ENCODE data around the gene OGG1.

OGG1 gene

DNA sequence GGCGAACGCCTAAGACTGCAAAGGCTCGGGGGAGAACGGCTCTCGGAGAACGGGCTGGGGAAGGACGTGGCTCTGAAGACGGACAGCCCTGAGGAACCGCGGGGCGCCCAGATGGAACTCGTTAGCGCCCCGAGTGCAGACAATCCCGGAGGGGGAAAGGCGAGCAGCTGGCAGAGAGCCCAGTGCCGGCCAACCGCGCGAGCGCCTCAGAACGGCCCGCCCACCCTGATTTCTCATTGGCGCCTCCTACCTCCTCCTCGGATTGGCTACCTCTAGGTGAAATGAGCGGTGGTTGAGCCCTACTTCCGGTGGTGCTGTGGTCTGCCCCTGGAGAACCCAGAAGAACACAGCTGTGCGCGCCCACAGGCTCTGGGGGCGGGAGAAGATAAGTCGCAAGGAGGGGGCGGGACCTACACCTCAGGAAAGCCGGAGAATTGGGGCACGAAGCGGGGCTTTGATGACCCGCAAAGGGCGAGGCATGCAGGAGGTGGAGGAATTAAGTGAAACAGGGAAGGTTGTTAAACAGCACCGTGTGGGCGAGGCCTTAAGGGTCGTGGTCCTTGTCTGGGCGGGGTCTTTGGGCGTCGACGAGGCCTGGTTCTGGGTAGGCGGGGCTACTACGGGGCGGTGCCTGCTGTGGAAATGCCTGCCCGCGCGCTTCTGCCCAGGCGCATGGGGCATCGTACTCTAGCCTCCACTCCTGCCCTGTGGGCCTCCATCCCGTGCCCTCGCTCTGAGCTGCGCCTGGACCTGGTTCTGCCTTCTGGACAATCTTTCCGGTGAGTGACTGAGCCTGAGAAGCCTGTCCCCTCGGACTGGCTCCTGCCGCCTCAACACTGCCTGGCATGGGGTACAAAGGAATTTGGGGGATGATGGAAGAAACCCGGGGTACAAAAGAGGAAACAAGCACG is at the start of gene OGG1:
Gene OGG1 (plus strand): TSS at position 308 of the 911 bp plus-strand sequence. CDS start 335 bp downstream, at position 643.
- DNase-seq: peak; percentile 98

- no peak for DNase-seq
Measured at GRCh38 chr3:9700536-9700935, 49.2 kb upstream of the OGG1 start.

- DNase-seq: no peak
Measured at GRCh38 chr3:9701006-9701405, 48.7 kb upstream of the OGG1 start.

GRCh38 chr3:9701711-9702110 is 48.0 kb upstream of the OGG1 start:
- no peak for DNase-seq

DNA sequence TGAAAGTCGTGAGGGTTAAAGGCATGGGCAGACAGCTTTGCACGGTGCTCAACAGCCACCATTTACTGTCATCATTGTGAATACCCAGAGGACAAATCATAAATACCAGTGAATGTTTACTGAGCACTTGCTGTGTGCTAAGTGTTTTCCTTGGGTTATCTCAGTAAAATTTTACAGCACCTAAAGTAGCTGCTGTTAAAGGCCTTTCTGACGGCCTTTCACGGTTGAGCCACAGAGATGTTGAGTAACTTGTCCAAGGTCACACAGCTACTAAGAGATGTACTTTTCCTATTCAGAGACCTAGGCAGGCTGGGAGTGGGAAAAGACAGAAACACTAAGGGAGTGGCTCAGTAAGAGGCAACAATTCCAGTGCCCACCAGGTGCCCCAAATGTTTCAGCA is 46.5 kb upstream of the OGG1 start:
- DNase-seq: no peak

DNA sequence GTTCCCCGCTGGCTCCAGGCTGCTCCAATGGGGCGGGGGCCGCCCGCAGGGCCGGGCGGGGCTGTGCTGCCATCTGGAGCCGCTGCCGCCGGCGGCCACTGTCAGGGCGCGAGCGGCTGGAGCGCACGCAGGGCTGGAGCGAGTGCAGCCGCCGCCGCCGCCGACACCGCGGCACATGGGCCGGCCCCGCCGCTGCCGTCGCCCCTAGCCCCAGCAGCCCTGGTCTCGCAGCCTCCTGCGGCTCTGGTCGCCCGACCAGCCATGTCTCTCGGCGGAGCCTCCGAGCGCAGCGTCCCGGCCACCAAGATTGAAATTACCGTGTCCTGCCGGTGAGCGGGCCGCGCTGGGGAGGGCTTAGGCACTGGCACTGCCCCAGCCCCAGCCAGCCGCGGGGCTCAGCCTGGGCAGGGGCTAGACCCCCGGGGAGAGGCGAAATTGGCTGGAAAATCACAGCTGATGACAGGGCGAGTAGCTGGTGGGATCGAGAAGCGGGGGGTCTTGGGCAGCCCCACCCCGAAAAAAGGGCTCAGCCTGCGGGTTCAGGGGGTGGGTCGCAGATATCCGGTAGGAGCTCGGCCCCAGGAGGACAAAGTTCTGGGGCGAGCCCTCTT is 45.9 kb upstream of the OGG1 start, which contains the start of gene CPNE9:
Gene CPNE9 (plus strand): TSS at position 98 of the 611 bp plus-strand sequence. CDS start 164 bp downstream, at position 262.
- no peak for DNase-seq

DNA sequence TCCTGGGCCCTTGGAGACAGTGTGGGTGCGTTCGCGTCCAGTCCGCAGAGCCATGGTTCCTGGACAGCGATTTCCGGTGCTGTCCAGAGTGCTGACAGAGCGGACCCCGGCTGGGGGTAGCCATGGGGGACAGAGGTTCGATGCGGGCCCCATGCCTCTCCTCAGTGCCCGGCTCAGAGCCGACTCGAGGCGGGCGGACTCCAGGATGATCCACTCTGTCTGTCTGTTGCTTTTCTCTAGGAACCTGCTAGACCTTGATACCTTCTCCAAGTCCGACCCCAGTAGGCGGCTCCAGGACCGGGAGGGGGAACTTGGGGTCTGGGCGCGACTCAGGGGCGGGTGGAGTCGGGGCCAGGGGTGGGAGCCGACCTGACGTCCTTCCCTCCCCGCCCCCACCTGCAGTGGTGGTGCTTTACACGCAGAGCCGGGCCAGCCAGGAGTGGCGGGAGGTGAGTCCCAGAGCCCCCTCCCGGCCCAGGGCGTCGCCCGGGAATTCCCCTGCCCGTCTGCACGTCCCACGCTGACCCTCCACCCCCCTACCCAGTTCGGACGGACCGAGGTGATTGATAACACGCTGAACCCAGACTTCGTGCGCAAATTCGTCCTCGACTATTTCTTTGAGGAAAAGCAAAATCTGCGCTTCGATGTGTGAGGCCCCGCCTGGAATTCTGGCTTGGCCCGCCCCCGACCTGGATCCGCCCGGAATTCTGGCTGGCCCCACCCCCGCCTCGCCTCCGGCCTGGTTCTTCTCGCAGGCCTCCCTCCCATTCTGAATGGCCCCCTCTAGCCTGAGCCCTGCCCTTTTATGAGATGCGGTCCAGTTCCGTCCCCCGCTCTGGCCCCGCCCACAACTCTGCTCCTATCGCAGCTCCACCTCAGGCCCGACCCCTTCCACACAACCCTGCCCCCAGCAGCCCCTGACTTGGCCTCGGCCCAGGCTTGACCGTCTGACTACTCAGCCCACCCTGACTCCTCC is 45.1 kb upstream of the OGG1 start:
- DNase-seq: peak; percentile 60

DNA sequence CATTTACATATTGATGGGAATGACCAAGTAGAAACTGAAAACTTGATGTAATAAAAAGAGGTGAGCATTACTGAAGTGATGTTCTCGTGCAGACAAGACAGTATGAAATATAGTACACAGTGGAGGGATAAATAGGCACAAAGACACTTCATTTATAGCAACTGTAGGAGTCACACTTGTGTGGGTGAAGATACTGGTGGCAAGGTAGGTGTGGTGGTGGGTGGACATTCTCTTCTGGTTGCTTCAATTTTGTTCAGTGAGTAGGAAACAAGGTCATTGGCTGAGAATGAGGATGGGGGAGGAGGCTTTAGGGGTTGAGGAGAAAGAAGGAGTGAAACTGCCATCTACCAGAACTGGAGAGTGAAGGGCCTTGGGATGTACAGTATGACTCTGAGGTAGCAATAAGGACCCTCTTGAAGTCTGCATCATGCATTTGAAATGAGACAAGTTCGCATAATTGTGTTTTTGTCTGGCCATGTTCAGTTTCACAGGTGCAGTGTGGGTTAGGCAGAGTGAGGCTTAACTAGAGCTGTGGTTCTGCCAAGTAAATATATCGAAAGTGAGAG is 39.5 kb upstream of the OGG1 start:
- DNase-seq: no peak

DNA sequence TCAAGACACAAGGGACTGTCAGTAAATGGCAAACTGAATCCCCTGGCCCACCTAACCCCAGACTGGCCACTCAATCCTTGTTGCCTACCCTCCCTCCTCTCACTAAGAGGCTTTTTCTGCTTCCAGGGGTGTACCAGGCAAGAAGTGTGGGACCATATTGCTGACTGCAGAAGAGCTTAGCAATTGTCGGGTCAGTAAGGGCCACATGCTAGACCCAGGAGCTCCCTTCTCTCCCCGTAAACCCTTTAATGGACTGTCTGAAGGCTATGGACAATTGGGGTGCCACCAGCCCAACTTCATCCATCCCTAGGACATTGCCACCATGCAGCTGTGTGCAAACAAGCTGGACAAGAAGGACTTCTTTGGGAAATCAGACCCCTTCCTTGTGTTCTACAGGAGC is 37.3 kb upstream of the OGG1 start:
- no peak for DNase-seq

DNA sequence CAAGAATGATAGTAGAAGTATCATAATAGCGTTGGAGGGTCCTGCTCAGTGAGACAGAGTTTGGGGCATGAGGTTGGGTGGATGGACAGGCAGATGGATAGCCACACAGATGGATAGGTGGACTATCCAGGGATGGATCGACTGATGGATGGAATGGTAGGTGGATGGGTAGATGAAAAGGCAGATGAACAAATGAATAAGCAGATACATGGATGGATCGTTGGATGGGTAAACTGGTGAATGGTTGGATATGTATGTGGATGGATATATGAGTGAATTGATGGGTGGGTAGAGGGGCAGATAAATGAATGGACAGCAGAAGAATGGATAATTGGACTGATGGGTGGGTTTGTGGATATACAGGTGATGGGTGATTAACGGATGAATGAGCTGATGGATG is 36.6 kb upstream of the OGG1 start:
- no peak for DNase-seq

- DNase-seq: no peak
Measured at GRCh38 chr3:9715136-9715535, 34.6 kb upstream of the OGG1 start.

DNA sequence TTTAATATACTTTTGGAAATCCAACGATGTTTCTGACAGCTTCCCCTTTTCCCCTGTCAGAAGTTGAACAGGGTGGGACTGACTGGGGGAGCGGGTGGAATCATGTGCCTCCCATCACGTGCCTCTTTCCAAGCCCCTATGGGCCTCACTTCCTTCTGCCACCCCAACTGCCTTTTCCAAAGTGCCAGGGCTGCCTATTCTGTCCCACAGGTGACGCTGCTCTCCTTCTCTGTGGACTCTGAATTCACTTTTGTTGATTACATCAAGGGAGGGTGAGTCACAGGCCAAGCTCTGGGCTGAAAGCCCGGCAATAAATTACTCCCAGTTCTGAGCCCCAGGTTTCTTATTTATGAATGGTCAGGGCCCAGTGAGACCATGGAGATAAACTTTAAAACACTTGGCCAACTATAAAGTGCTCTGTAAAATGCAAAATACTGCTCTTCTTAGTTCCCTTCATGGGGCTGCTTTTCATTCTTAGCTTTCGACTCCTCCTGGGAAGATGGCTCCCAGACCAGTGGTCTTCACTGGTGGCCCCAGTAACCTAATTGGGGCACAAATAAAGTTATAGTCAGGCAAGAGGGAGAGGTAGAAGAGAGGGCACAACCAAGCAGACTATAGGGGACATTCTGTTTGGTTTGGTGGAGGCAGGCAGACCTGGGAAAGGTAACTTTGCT is 33.9 kb upstream of the OGG1 start:
- DNase-seq: no peak

GRCh38 chr3:9716801-9717555 is 32.8 kb upstream of the OGG1 start:
- no peak for DNase-seq

DNA sequence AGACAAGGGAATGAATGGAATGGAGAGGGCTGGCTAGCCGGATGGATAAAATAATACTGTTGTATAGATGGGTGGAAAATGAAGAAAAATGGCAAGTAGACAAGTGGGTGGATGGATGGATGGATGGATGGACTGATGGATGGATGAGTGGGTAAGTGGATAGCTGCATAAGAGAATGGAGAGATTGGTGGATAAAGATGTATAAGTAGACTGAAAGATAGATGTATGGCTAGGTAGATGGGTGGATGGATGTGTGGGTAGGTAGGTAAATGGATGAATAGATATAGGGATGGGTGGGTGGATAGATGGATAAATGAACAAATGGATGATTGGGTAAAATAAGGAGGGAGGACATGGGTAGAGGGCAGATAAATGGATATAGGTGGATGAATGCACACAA is 32.2 kb upstream of the OGG1 start:
- DNase-seq: no peak

- DNase-seq: no peak
Measured at GRCh38 chr3:9718118-9718517, 31.6 kb upstream of the OGG1 start.

DNA sequence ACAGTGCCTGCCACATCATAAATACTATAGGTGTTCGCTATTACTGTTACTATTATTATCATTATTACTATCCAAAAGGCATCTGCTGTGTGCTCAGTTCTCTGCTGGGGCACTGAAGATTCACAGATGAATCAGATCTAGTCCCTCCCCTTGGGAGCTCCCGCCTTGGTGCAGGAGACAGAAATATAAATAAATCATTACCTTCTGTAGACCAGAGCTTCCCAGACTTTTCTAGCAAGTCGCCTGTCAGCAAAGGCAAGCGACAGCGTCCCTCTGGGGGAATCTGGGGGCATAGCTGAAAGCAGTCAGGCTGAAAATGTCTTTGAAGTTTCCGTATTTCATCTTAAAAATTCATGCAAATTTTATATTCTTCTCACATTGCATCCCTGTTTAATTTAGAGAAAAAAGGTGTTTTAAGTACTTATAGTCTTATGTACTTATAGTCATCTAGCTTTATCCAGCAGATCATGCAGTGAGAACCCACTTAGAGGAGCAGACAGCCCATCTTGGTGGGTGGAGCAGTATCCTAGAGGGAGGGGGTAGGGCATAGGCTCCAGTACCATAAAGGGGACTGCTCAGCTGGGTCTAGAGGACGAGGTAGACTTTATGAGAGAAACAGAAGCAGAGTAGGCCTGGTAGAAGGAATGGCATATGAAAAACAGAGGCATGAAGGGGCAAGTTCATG is 28.6 kb upstream of the OGG1 start:
- no peak for DNase-seq

DNA sequence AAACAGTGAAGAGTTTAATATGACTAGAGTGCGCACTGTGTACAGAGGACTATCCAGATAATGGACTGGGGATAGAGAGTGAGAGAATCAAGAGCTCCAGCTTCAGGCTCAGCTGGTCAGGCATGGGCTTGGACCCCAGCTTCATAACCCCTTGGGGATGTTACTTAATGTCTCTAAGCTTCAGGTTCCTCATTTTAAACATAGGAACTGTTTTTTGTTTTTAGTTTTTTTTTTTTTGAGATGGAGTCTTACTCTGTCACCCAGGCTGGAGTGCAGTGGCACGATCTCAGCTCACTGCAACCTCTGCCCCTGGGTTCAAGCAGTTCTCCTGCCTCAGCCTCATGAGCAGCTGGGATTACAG is 28.1 kb upstream of the OGG1 start:
- no peak for DNase-seq

DNA sequence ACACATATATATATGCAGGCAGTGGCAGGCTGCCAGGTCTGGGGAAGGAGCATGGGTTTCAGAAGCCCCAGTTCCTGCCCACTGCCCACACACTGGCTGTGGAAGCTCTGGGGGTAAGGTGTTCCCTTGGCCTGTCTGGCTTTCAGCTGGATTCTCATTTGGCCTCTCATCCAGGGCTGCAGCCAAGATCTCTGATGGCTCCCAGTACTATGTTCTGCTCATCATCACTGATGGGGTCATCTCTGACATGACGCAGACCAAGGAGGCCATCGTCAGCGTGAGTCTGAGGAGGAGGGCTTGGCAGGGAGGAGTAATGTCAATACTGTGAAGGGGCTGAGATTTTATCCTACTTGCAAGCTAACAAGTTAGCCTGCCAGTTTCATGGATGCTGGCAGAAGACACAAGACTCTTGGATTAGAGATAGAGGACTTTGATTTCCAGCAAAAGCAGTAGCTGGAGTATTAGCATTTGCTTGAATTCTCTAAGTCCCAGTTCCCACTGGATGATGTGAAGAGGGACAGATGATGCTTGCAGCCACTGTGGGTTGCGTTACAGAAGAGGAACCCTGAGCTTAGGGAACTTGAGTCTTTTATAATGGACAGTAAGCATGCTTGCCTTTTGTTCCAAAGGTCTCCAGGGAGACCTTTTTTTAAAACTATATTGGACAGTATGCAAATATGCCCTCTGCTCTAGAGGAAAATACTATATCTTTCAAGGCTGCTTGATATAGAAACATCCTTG is 23.8 kb upstream of the OGG1 start:
- no peak for DNase-seq

GRCh38 chr3:9727041-9727595 is 22.6 kb upstream of the OGG1 start:
- peak; percentile 75 for DNase-seq

DNA sequence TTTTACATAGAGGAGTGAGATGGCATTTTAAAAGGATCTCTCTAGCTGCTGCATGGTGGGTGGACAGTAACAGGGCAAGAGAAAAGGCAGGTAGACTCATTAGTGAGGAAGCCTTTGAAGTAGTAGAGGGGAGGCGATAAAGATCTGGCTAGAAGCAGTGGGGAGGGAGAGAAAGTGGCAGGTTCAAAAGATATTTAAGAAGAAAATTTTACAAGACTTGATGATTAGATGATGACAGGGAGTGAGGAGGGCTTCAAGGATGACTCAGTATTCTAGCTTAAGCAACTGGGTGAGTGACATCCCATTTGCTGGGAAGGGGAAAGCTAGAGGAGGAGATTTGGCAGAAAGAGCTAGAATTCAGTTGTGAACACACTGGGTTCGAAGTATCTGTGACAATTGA is 22.0 kb upstream of the OGG1 start:
- DNase-seq: no peak

Data from activated CD8-positive, alpha-beta memory T cell treated with anti-CD3 and anti-CD28 coated beads for 24 hours (primary cell).